A549 (cell line): ENCODE results near the gene P3H2. TPM values are rescaled to one million over a fixed set of nuclear protein-coding genes. Genes with fewer than 3 reads are reported as not detected.
"Not testable (repeated sequence)": the region's sequence is repeated elsewhere in the genome, so short reads cannot be mapped to it uniquely, and the experiment has no call there.

Experiments used
- ATAC-seq, 2 experiments: fragments of 200-7000 bp in 1 of 2; fragments of >200 bp in 1 of 2; cut with Nextera tagmentation in 1 of 2; cut with Tn5 transposase in 1 of 2; 3 replicates each; pipeline versions ENCODE4 v1.8.0 to v1.9.1; 2018 to 2020; ENCODE audit warnings: mild to moderate bottlenecking in 1 of 2, moderate library complexity in 1 of 2
- CTCF ChIA-PET: fragments of 300-600 bp; sonication (Branson Sonifier 250); formaldehyde crosslinking; extraction: SDS; loops from one replicate; lab custom pipeline; 2021; ENCODE audit warnings: antibody characterized with exemption, inconsistent platforms; lab: Yijun Ruan, JAX
- POLR2A ChIA-PET: fragments of 350-600 bp; formaldehyde crosslinking; extraction: SDS; loops from one replicate; lab custom pipeline; 2021; ENCODE audit warnings: antibody characterized with exemption, inconsistent platforms; lab: Yijun Ruan, JAX
- DNase-seq, 2 experiments: peaks; one replicate each; pipeline versions ENCODE4 v3.0.0 to v3.0.0-alpha.2; 2011 to 2016; ENCODE audit warnings: low read depth in 1 of 2, low spot score in 1 of 2
- FAIRE-seq: peaks from 2 replicates; lab custom pipeline; 2011; peaks lifted over from hg19 to GRCh38; lab: Jason Lieb, UNC
- H3K27ac ChIP-seq, 2 experiments: fragments of >200 bp; sonication (Bioruptor Twin); formaldehyde crosslinking; 3 replicates each; pipeline ENCODE4 v1.5.1; 2016 to 2017
- H3K4me1 ChIP-seq: fragments of >200 bp; sonication (Bioruptor Twin); formaldehyde crosslinking; 3 replicates; pipeline ENCODE4 v1.6.1; 2016
- H3K4me2 ChIP-seq: fragments of >200 bp; sonication (Bioruptor Twin); formaldehyde crosslinking; 3 replicates; pipeline ENCODE4 v1.6.1; 2016
- H3K4me3 ChIP-seq: fragments of >200 bp; sonication (Bioruptor Twin); formaldehyde crosslinking; 3 replicates; pipeline ENCODE4 v1.5.1; 2016
- H3K9me3 ChIP-seq: fragments of >200 bp; sonication (Bioruptor Twin); formaldehyde crosslinking; 3 replicates; pipeline ENCODE4 v1.6.1; 2016
- EHF ChIP-seq: fragments of 250-450 bp; sonication (Bioruptor Pico); IDR thresholded peaks from 2 replicates; pipeline ENCODE4 v1.5.0; 2020; ENCODE audit warnings: mild to moderate bottlenecking
- EHMT2 ChIP-seq: fragments of 200-600 bp; sonication (generic); IDR thresholded peaks from 2 replicates; pipeline ENCODE4 v1.6.1; 2016; ENCODE audit warnings: antibody characterized with exemption, low read depth, mild to moderate bottlenecking, moderate library complexity
- EP300 ChIP-seq, 2 experiments: fragments of >200 bp; sonication (Bioruptor Twin); formaldehyde crosslinking; IDR thresholded peaks; 2 replicates in 1 of 2; 3 replicates in 1 of 2; pipeline ENCODE4 v1.6.1; 2016 to 2017
- FOSB ChIP-seq: fragments of 250-450 bp; sonication (Bioruptor Pico); IDR thresholded peaks from 2 replicates; pipeline ENCODE4 v1.5.0; 2020; ENCODE audit warnings: mild to moderate bottlenecking, moderate library complexity
- HEYL ChIP-seq: fragments of 250-450 bp; sonication (Bioruptor Pico); IDR thresholded peaks from 2 replicates; pipeline ENCODE4 v1.8.0; 2021; ENCODE audit warnings: mild to moderate bottlenecking, moderate library complexity
- MAFK ChIP-seq: fragments of 450-650 bp; IDR thresholded peaks from 2 replicates; pipeline ENCODE4 v1.6.1; 2014; ENCODE audit not compliant: partially characterized antibody
- MYC ChIP-seq: IDR thresholded peaks from 2 replicates; pipeline ENCODE4 v1.6.1; 2012; ENCODE audit warnings: mild to moderate bottlenecking, inconsistent platforms, low read length, improper control_type of control experiment, borderline replicate concordance
- NFE2L2 ChIP-seq: fragments of 150-350 bp; conservative IDR thresholded peaks from 2 replicates; pipeline ENCODE4 v1.6.1; 2014; ENCODE audit warnings: low read length
- PHF8 ChIP-seq: fragments of 200-600 bp; sonication (generic); IDR thresholded peaks from 2 replicates; pipeline ENCODE4 v1.6.1; 2016; ENCODE audit warnings: low read depth, mild to moderate bottlenecking, antibody characterized with exemption, moderate library complexity, borderline replicate concordance
- RCOR1 ChIP-seq: fragments of 150-350 bp; IDR thresholded peaks from 2 replicates; pipeline ENCODE4 v1.6.1; 2014; ENCODE audit warnings: antibody characterized with exemption, low read length, low read depth
- RFX5 ChIP-seq: fragments of 450-650 bp; IDR thresholded peaks from 2 replicates; pipeline ENCODE4 v1.7.1; 2014; ENCODE audit warnings: antibody characterized with exemption, mild to moderate bottlenecking, moderate library complexity
- ZFP36 ChIP-seq: fragments of 450-650 bp; IDR thresholded peaks from 2 replicates; pipeline ENCODE4 v1.6.1; 2014; ENCODE audit warnings: borderline replicate concordance; ENCODE audit not compliant: partially characterized antibody
- WGBS: methylation state at CpG from one replicate; pipeline ENCODE4 v1.1.6; 2017; ENCODE audit errors: missing lambda C conversion rate; 5-methylcytosine and 5-hydroxymethylcytosine counted together
- polyA plus RNA-seq, 4 experiments: library from polyadenylated mRNA; depleted of rRNA in 3 of 4; stranded (reverse); fragments of >200 nt; fragmentation: RNase III in 1 of 4; extraction: RNeasy Plus Mini Kit Qiagen cat#74134 plus additional on column Dnase treatment in 1 of 4; gene quantifications; 2 replicates in 3 of 4; 3 replicates in 1 of 4; pipeline ENCODE4 v1.2.3, GENCODE V29; 2011 to 2017
- TF ChIP-seq, protein P1 (sequence below): fragments of 150-350 bp; IDR thresholded peaks from 2 replicates; pipeline ENCODE4 v1.6.1; 2014; ENCODE audit warnings: low read depth, mild to moderate bottlenecking, low read length
- TF ChIP-seq, protein P2 (sequence below): fragments of >200 bp; sonication (Bioruptor Twin); formaldehyde crosslinking; IDR thresholded peaks from 2 replicates; pipeline ENCODE4 v1.6.1; 2016
- TF ChIP-seq, protein P3 (sequence below): IDR thresholded peaks from 2 replicates; pipeline ENCODE4 v1.6.1; 2012; ENCODE audit warnings: low read depth, borderline replicate concordance
- TF ChIP-seq, protein P4 (sequence below): fragments of 250-450 bp; sonication (Bioruptor Pico); IDR thresholded peaks from 2 replicates; pipeline ENCODE4 v1.5.0; 2021; ENCODE audit warnings: mild to moderate bottlenecking, moderate library complexity, borderline replicate concordance
- TF ChIP-seq, protein P5 (sequence below): IDR thresholded peaks from 2 replicates; pipeline ENCODE4 v1.6.1; 2012

The P3H2 gene
- polyA plus RNA-seq, 2 of the 4 experiments (the other 2 are of a cell fraction) = 56.6 to 72.5 TPM

DNA sequence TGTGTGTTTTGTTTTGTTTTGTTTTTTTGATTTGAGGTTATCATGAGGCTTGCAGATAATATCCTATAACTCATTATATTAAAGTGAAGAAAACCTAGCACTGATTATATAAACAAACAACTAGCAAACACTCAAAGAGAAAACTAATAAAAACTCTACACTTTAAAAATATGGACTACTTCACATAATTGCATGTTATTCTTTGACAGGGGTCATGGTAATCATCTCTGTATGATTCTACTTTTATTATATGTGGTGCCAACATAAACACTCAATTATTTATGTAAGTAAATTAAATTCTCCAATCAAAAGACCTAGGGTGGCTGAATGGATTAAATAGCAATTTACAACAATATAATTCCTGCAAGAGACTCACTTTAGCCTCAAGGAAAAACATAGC, 44.6 kb upstream of the P3H2 start:
- POLR2A ChIA-PET = no interaction called here
- TF ChIP-seq, protein P1, sequence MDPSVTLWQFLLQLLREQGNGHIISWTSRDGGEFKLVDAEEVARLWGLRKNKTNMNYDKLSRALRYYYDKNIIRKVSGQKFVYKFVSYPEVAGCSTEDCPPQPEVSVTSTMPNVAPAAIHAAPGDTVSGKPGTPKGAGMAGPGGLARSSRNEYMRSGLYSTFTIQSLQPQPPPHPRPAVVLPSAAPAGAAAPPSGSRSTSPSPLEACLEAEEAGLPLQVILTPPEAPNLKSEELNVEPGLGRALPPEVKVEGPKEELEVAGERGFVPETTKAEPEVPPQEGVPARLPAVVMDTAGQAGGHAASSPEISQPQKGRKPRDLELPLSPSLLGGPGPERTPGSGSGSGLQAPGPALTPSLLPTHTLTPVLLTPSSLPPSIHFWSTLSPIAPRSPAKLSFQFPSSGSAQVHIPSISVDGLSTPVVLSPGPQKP = no peak
- TF ChIP-seq ZFP36 (no peak), MAFK (no peak), EP300 (IDR thresholded peaks at IDR 0.05) (no peak), RCOR1 (no peak), PHF8 (no peak), MYC (no peak), HEYL (CRISPR knock-in tag) (no peak), EHMT2 (no peak), RFX5 (no peak), EHF (no peak), FOSB (CRISPR knock-in tag) (no peak)
- TF ChIP-seq, protein P2, sequence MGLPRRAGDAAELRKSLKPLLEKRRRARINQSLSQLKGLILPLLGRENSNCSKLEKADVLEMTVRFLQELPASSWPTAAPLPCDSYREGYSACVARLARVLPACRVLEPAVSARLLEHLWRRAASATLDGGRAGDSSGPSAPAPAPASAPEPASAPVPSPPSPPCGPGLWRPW = no peak
- TF ChIP-seq, protein P3, sequence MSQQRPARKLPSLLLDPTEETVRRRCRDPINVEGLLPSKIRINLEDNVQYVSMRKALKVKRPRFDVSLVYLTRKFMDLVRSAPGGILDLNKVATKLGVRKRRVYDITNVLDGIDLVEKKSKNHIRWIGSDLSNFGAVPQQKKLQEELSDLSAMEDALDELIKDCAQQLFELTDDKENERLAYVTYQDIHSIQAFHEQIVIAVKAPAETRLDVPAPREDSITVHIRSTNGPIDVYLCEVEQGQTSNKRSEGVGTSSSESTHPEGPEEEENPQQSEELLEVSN = no peak
- TF ChIP-seq, protein P4, sequence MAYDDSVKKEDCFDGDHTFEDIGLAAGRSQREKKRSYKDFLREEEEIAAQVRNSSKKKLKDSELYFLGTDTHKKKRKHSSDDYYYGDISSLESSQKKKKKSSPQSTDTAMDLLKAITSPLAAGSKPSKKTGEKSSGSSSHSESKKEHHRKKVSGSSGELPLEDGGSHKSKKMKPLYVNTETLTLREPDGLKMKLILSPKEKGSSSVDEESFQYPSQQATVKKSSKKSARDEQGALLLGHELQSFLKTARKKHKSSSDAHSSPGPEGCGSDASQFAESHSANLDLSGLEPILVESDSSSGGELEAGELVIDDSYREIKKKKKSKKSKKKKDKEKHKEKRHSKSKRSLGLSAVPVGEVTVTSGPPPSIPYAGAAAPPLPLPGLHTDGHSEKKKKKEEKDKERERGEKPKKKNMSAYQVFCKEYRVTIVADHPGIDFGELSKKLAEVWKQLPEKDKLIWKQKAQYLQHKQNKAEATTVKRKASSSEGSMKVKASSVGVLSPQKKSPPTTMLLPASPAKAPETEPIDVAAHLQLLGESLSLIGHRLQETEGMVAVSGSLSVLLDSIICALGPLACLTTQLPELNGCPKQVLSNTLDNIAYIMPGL (CRISPR knock-in tag) = no peak
- TF ChIP-seq, protein P5, sequence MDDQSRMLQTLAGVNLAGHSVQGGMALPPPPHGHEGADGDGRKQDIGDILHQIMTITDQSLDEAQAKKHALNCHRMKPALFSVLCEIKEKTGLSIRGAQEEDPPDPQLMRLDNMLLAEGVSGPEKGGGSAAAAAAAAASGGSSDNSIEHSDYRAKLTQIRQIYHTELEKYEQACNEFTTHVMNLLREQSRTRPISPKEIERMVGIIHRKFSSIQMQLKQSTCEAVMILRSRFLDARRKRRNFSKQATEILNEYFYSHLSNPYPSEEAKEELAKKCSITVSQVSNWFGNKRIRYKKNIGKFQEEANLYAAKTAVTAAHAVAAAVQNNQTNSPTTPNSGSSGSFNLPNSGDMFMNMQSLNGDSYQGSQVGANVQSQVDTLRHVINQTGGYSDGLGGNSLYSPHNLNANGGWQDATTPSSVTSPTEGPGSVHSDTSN = no peak
- TF ChIP-seq, all 56 proteins: peak for 0

DNA sequence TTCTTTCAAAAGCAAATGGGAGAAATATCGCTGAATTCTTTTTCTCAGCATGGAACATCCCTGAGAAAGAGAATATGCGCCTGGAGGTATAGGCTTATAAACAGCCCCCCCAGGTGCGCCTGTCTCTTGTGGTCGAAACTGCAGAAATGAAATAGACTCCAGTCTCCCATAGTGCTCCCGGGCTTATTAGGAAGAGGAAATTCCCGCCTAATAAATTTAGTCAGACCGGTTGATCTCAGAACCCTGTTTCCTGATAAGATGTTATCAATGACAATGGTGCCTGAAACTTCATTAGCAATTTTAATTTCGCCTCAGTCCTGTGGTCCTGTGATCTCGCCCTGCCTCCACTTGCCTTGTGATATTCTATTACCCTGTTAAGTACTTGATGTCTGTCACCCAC, 41.3 kb upstream of the P3H2 start:
- DNase-seq, H3K4me3 ChIP-seq, ATAC-seq, FAIRE-seq, H3K4me1 ChIP-seq, H3K27ac ChIP-seq, H3K4me2 ChIP-seq, H3K9me3 ChIP-seq, CTCF ChIA-PET, POLR2A ChIA-PET: not testable (repeated sequence)
- WGBS = 90% methylated on average over 9 of the region's 9 CpGs

More for the DNA sequence above, 44.6 kb upstream of the P3H2 start:
- Histone ChIP-seq H3K4me1 (peaks cover 10% of the 10 kb centered on the region), H3K9me3 (no peaks in the 10 kb centered on the region), H3K4me3 (no peak overlapping the region), H3K4me2 (no peak overlapping the region), H3K27ac (no peak overlapping the region)
- FAIRE-seq (no peak), ATAC-seq (no peak), DNase-seq (no peak)
- CTCF ChIA-PET = no interaction called here

DNA sequence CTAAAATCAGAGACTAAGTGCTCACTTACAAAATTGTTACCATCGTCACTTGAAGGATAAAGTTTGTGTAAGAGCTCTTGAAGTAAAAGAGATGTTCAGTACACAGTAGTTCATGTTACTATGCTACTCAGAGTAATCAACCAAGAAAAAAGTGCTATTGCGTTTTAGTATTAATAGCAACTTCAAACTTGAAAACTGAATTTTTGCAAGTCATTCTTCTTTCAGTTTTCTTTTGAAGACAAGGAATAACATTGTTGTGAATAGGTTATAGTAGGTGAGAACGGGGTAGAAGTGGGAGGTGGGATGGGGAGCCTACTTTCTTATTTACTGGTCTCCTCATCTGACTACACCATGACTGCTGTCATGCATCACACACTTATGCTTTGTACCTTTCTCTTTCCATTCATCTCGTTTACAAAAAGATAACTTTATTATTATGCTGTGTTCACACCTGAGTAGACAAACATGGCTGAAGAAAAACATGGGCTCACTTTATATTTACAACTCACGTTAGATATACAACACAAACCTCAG, 39.3 kb upstream of the P3H2 start:
- Histone ChIP-seq H3K27ac (no peak overlapping the region), H3K4me3 (no peak overlapping the region), H3K4me2 (no peak overlapping the region), H3K4me1 (no peaks in the 10 kb centered on the region), H3K9me3 (no peaks in the 10 kb centered on the region)
- no peak for DNase-seq
- ChIA-PET POLR2A (no interaction called here), CTCF (no interaction called here)
- ATAC-seq = no peak
- 71% methylated on average over 5 of the region's 5 CpGs for WGBS
- TF ChIP-seq NFE2L2 (peak; percentile 60), MAFK (peak; percentile 24), RCOR1 (no peak)
- no peak for FAIRE-seq
